PC-9 (cell line): ENCODE measurements around the gene NFKB1. TPM values are rescaled to one million over a fixed set of nuclear protein-coding genes. Genes with fewer than 3 reads are reported as not detected.

Experiments
- BruUV-seq: library from RNA; stranded (reverse); fragments of 400-500 nt; replicated peaks from 2 replicates; lab custom pipeline; 2021; lab: Mats Ljungman, UMichigan
- CTCF ChIA-PET: fragments of 300-600 bp; sonication (Branson Sonifier 250); formaldehyde crosslinking; loops from one replicate; lab custom pipeline; 2022; ENCODE audit warnings: antibody characterized with exemption; lab: Charles Lee
- POLR2A ChIA-PET: fragments of 300-600 bp; sonication (Branson Sonifier 250); formaldehyde crosslinking; loops from one replicate; lab custom pipeline; 2022; ENCODE audit warnings: antibody characterized with exemption; ENCODE audit not compliant: unreplicated experiment; lab: Charles Lee
- DNase-seq, 2 experiments: peaks; one replicate each; pipeline versions ENCODE4 v3.0.0 to v3.0.0-alpha.2; 2015 to 2022; ENCODE audit warnings: mixed read lengths in 1 of 2
- H2AFZ ChIP-seq: fragments of 200-600 bp; sonication (generic); 2 replicates; pipeline ENCODE4 v1.8.1; 2017; ENCODE audit warnings: antibody characterized with exemption
- H3F3A ChIP-seq: fragments of 200-600 bp; sonication (generic); 2 replicates; pipeline ENCODE4 v1.8.1; 2017; ENCODE audit warnings: antibody characterized with exemption, mild to moderate bottlenecking, low read depth; ENCODE audit not compliant: insufficient read depth
- H3K27ac ChIP-seq: fragments of 200-600 bp; sonication (generic); 2 replicates; pipeline ENCODE4 v1.6.1; 2016; ENCODE audit warnings: mixed run types
- H3K27me3 ChIP-seq: fragments of 200-600 bp; sonication (generic); 2 replicates; pipeline ENCODE4 v1.6.1; 2016; ENCODE audit warnings: low read depth, mixed run types; ENCODE audit not compliant: insufficient read depth
- H3K36me3 ChIP-seq: fragments of 200-600 bp; sonication (generic); 2 replicates; pipeline ENCODE4 v1.6.1; 2016; ENCODE audit warnings: low read depth, mixed run types
- H3K4me1 ChIP-seq: fragments of 200-600 bp; sonication (generic); replicated peaks from 2 replicates; pipeline ENCODE4 v1.6.1; 2016; ENCODE audit warnings: mixed run types; ENCODE audit not compliant: insufficient read depth
- H3K4me2 ChIP-seq: fragments of 200-600 bp; sonication (generic); 2 replicates; pipeline ENCODE4 v1.6.1; 2017; ENCODE audit warnings: mixed run types
- H3K4me3 ChIP-seq: fragments of 200-600 bp; sonication (generic); 2 replicates; pipeline ENCODE4 v1.6.1; 2016; ENCODE audit warnings: mixed run types
- H3K79me2 ChIP-seq: fragments of 200-600 bp; sonication (generic); 2 replicates; pipeline ENCODE4 v1.6.1; 2017; ENCODE audit warnings: low read depth, mixed run types
- H3K9me2 ChIP-seq: fragments of 200-600 bp; sonication (generic); 2 replicates; pipeline ENCODE4 v1.8.1; 2017; ENCODE audit warnings: mild to moderate bottlenecking; ENCODE audit not compliant: insufficient read depth
- H3K9me3 ChIP-seq: fragments of 200-600 bp; sonication (generic); 2 replicates; pipeline ENCODE4 v1.8.1; 2016; ENCODE audit warnings: low read depth; ENCODE audit not compliant: insufficient read depth
- H4K20me1 ChIP-seq: fragments of 200-600 bp; sonication (generic); 2 replicates; pipeline ENCODE4 v1.8.1; 2017; ENCODE audit not compliant: insufficient read depth
- EZH2 ChIP-seq: fragments of 200-600 bp; sonication (generic); IDR thresholded peaks from 2 replicates; pipeline ENCODE4 v1.8.0; 2017; ENCODE audit warnings: antibody characterized with exemption, low read depth
- intact Hi-C: fragments of 100-400 bp; cut with micrococcal nuclease; formaldehyde crosslinking; loops from one replicate; pipeline ENCODE4 v1.10.0; 2022; ENCODE audit not compliant: unreplicated experiment
- total RNA-seq: library from RNA; stranded (reverse); gene quantifications from 2 replicates; pipeline ENCODE4 v1.2.3, GENCODE V29; 2021
- TF ChIP-seq, protein P1 (sequence below): fragments of 200-600 bp; sonication (generic); conservative IDR thresholded peaks from 2 replicates; pipeline ENCODE4 v1.6.1; 2017; ENCODE audit warnings: mixed run types, antibody characterized with exemption, mild to moderate bottlenecking, moderate library complexity

The NFKB1 gene
- total RNA-seq, 1 experiment from 2014 or later, result 11.6 TPM

DNA sequence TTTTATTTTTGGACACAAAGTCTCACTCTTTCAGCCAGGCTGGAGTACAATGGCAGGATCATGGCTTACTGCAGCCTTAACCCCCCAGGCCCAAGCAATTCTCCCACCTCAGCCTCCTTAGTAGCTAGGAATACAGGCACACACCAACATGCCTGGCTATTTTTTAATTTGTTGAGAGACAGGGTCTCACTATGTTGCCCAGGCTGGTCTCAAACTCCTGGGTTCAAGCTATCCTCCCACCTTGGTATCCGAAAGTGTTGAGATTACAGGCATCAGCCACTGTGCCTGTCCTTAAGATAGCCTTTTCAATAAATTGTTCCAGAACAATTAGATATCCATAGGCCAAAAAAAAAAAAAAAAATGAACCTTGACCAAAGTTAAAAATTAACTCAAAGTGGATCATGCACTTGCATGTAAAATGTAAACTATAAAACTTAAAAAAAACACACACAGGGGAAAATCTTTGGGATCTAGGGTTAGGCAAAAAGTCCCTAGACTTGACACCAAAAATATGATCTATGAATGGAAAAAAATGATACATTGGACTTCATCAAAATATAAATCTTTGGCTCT is 28.6 kb upstream of the NFKB1 start:
- Histone ChIP-seq H3K79me2 (no peaks in the 10 kb centered on the region), H2AFZ (no peak overlapping the region), H3K27me3 (no peaks in the 10 kb centered on the region), H3K9me2 (no peaks in the 10 kb centered on the region), H3K4me1 (no peaks in the 10 kb centered on the region), H3K36me3 (no peaks in the 10 kb centered on the region), H3K4me2 (no peak overlapping the region), H3K27ac (no peak overlapping the region), H4K20me1 (no peaks in the 10 kb centered on the region), H3K4me3 (no peak overlapping the region), H3K9me3 (no peaks in the 10 kb centered on the region), H3F3A (no peaks in the 10 kb centered on the region)
- DNase-seq, result no peak
- no TSS peak for BruUV-seq
- POLR2A ChIA-PET, result no interaction called here
- CTCF ChIA-PET, result no interaction called here
- TF ChIP-seq, protein P1, sequence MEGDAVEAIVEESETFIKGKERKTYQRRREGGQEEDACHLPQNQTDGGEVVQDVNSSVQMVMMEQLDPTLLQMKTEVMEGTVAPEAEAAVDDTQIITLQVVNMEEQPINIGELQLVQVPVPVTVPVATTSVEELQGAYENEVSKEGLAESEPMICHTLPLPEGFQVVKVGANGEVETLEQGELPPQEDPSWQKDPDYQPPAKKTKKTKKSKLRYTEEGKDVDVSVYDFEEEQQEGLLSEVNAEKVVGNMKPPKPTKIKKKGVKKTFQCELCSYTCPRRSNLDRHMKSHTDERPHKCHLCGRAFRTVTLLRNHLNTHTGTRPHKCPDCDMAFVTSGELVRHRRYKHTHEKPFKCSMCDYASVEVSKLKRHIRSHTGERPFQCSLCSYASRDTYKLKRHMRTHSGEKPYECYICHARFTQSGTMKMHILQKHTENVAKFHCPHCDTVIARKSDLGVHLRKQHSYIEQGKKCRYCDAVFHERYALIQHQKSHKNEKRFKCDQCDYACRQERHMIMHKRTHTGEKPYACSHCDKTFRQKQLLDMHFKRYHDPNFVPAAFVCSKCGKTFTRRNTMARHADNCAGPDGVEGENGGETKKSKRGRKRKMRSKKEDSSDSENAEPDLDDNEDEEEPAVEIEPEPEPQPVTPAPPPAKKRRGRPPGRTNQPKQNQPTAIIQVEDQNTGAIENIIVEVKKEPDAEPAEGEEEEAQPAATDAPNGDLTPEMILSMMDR, result no peak
- TF ChIP-seq EZH2, result no peak
- intact Hi-C loops, result no loop called here

DNA sequence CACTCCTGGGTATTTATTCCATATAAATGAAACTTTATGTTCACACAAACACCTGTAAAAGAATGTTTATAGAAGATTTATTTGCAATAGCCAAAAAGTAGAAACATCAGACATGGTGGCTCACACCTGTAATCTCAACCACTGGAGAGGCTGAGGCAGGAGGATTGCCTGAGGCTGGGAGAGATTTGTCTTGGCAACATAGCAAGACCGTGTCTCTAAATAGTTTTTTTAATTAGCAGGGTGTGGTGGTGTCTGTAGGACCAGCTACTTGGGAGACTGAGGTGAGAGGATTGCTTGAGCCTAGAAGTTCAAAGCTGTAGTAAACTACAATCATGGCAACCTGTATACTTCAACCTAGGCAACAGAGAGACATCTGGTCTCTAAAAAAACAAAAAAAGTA is 27.7 kb upstream of the NFKB1 start:
- Histone ChIP-seq H3K27me3 (no peaks in the 10 kb centered on the region), H3K27ac (no peak overlapping the region), H3K9me2 (no peaks in the 10 kb centered on the region), H3F3A (no peaks in the 10 kb centered on the region), H3K4me2 (no peak overlapping the region), H2AFZ (no peak overlapping the region), H4K20me1 (no peaks in the 10 kb centered on the region), H3K36me3 (no peaks in the 10 kb centered on the region), H3K4me1 (no peaks in the 10 kb centered on the region), H3K79me2 (no peaks in the 10 kb centered on the region), H3K4me3 (no peak overlapping the region), H3K9me3 (no peaks in the 10 kb centered on the region)
- BruUV-seq, result no TSS peak
- DNase-seq, result no peak
- intact Hi-C loops, result no loop called here
- CTCF ChIA-PET, result no interaction called here
- POLR2A ChIA-PET, result no interaction called here
- TF ChIP-seq, protein P1, result no peak
- no peak for TF ChIP-seq EZH2

DNA sequence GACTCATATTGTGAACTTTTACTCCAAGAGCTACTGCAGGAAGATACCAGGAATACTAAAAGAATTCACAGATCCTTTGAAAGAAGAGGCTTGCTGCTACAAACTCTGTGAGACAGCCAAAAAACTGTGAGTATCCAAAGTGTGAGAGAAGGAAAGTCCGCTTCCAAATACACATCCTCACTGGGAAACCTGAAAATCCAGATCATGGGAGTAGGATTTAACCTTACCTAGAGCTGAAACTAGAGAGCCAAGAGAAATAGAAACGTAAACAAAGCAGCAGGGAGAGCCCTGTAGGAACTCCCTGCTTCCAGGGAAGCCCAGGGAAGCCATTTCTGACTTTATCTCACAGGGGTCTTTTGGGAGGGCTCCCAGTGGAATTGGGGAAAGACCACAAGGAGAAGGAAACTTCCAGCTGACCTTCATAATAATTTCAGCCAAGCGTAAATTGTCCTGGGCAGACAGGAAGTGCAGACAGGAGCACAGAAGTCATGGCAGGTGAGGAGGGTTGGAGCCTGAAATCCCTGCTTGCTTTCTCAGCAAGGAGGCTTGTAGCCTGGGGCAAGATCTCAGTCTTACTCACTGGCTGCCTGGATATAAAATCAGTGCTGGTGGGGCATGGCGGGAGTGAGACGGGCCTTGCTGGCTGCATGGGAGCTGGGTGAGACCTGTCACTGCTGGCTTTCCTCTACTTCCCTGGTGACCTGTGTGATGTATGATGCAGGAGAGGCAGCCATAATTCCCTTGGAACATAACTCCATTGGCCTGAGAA is 26.2 kb upstream of the NFKB1 start:
- no peaks in the 10 kb centered on the region for H3K4me1 ChIP-seq
- intact Hi-C loops, result no loop called here
- BruUV-seq, result no TSS peak

More for the DNA sequence above, 26.2 kb upstream of the NFKB1 start:
- Histone ChIP-seq H3K27ac (no peak overlapping the region), H3F3A (no peaks in the 10 kb centered on the region), H3K27me3 (no peaks in the 10 kb centered on the region), H3K79me2 (no peaks in the 10 kb centered on the region), H4K20me1 (no peaks in the 10 kb centered on the region), H3K36me3 (no peaks in the 10 kb centered on the region), H3K4me2 (no peak overlapping the region), H3K9me2 (no peaks in the 10 kb centered on the region), H3K9me3 (no peaks in the 10 kb centered on the region), H3K4me3 (no peak overlapping the region), H2AFZ (peak overlapping the region; percentile 67; the same call in 1 of the 2 replicates)
- ChIA-PET POLR2A (no interaction called here), CTCF (no interaction called here)
- TF ChIP-seq, protein P1, result no peak
- TF ChIP-seq EZH2, result no peak
- DNase-seq, result no peak
